Measurements from ENCODE around the gene RIN3.

RIN3 gene

DNA sequence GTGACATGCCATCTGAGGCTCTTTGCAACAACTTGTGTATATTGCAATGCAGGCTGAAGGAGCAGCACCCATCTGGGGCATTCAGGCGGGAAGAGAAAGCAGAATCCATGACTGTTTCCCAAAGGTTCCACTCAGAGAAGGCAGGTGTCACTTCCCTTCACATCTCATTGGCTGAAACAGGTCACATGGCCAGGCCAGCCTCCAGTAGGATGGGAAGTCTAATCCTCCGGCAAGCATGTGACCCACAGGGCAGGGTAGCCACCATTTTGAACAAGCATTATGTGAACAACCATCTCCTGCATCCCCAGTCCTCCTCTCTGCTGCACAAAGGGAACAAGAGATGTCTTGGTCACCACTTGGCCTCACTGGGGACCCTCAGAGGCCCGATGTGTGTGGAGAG lies 70.6 kb downstream of the RIN3 start:
- Histone ChIP-seq H3K4me1 (ENCODE audit: control insufficient read depth, insufficient read depth, low read length) (no peaks in the 10 kb centered on the region), H3K4me3 (ENCODE audit: low read depth, low read length) (no peak overlapping the region)

DNA sequence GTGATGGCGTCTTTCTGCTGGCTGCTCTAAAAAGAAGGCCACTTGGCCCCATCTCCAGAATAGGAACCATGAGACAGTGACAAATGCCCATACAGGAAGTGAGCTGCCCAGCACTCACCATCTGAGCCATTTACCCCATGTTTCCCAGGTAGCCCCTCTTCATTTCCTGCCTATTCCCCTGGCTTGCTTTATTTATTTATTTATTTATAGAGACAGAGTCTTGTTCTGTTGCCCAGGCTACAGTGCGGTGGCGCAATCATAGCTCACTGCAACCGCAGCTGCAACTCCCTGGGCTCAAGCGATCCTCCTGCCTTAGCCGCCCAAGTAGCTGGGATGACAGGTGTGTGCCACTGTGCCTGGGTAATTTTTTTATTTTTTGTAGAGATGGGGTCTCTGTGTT lies 71.2 kb downstream of the RIN3 start:
- no peaks in the 10 kb centered on the region for H3K36me3 ChIP-seq (ENCODE audit: control insufficient read depth, insufficient read depth, low read length)
- no peak overlapping the region for H3K27ac ChIP-seq (ENCODE audit: low read depth, low read length)
- no peak overlapping the region for H3K4me3 ChIP-seq (ENCODE audit: low read depth, low read length)
- no peak overlapping the region for H3K9ac ChIP-seq (ENCODE audit: low read depth, low read length)
- no peaks in the 10 kb centered on the region for H3K4me1 ChIP-seq (ENCODE audit: control insufficient read depth, insufficient read depth, low read length)
- H3K9me3 ChIP-seq (ENCODE audit: control insufficient read depth, insufficient read depth, low read length): no peaks in the 10 kb centered on the region
- no peaks in the 10 kb centered on the region for H3K27me3 ChIP-seq (ENCODE audit: control insufficient read depth, insufficient read depth, low read length)

More for the DNA sequence above, 70.6 kb downstream of the RIN3 start:
- no peaks in the 10 kb centered on the region for H3K27me3 ChIP-seq (ENCODE audit: control insufficient read depth, insufficient read depth, low read length)
- H3K27ac ChIP-seq (ENCODE audit: low read depth, low read length): no peak overlapping the region
- H3K36me3 ChIP-seq (ENCODE audit: control insufficient read depth, insufficient read depth, low read length): no peaks in the 10 kb centered on the region
- no peaks in the 10 kb centered on the region for H3K9me3 ChIP-seq (ENCODE audit: control insufficient read depth, insufficient read depth, low read length)
- H3K9ac ChIP-seq (ENCODE audit: low read depth, low read length): no peak overlapping the region

DNA sequence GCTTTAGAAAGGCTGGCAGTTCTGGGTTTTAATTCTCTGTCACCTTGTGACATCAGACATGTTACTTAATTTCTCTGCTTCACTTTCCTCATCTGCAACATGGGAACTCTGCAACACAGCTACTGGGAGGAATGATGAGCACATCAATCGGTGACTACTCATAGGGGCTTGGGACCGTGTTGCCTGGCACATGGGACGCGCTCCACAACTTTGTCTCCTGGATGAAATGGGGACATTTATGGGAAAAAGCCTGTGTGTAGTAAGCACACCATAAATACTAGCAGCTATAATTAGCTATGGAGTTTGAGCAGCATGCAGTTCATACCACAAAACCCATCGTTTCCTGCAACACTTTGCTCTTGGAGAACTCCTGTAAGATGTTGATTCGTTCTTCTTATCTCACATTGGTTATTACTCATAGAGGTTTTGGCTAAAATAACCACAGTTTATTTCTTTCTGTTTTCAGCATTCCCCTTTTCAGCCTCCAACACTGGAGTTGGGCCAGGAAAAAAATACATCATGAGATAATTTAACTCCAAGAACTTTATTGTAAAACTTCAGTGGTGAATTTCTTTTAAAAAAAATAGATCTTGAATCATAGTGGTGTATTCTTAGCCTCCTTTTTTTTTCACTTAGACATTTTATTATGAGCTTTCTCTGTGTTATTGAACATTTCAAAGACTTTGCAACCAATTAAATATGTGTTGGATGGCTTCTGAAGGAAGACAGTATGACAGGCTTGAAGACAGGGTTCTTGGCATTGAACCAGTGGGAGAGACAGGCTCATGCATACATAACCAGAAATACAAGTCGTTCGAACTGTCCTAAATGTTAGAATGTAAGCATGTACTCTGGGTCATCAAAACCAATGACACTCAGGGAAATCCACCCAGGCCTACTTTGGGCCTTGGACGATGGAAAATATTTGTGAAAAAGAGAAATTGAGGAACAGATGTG lies 72.7 kb downstream of the RIN3 start:
- no peaks in the 10 kb centered on the region for H3K27me3 ChIP-seq (ENCODE audit: control insufficient read depth, insufficient read depth, low read length)
- H3K9ac ChIP-seq (ENCODE audit: low read depth, low read length): no peak overlapping the region
- H3K27ac ChIP-seq (ENCODE audit: low read depth, low read length): no peak overlapping the region
- no peaks in the 10 kb centered on the region for H3K9me3 ChIP-seq (ENCODE audit: control insufficient read depth, insufficient read depth, low read length)
- H3K4me3 ChIP-seq (ENCODE audit: low read depth, low read length): no peak overlapping the region
- H3K4me1 ChIP-seq (ENCODE audit: control insufficient read depth, insufficient read depth, low read length): no peaks in the 10 kb centered on the region
- no peaks in the 10 kb centered on the region for H3K36me3 ChIP-seq (ENCODE audit: control insufficient read depth, insufficient read depth, low read length)

DNA sequence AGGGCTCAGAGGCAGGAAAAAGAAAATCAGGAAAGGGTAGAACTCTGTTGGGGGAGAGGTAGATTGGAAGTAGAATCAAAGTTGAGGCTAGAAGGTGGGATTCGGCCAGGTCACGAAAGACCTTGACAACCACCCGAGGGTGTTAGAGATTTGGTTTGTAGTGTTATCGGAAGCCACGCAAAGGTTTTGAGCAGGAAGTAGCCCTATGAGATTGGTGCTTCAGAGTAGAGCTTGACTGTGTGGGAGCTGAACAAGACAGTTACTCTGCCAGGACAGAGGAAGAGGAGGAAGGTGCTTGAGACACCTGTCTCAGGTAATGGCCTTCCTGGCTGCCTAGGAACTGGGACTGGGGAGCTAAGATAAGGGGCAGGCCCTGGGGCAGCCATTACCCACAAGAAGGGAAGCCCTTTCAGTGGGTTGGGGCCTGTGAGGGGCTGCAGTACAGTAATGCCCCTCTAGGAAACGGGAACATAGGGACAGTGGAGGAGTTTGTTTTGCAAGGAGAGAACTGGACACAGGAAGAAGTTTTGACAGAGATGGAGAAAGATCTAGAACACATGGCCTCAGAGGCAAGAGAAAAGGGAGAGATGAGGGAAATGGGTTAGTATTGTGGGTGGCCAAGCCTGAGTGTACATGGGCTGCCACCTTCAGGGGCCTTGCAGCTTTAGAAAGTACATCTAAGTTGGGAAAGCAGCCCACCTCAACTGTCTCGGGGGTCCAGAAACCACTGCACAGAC lies 73.5 kb downstream of the RIN3 start:
- Histone ChIP-seq H3K27ac (ENCODE audit: low read depth, low read length) (no peak overlapping the region), H3K9ac (ENCODE audit: low read depth, low read length) (no peak overlapping the region), H3K4me1 (ENCODE audit: control insufficient read depth, insufficient read depth, low read length) (no peaks in the 10 kb centered on the region)

DNA sequence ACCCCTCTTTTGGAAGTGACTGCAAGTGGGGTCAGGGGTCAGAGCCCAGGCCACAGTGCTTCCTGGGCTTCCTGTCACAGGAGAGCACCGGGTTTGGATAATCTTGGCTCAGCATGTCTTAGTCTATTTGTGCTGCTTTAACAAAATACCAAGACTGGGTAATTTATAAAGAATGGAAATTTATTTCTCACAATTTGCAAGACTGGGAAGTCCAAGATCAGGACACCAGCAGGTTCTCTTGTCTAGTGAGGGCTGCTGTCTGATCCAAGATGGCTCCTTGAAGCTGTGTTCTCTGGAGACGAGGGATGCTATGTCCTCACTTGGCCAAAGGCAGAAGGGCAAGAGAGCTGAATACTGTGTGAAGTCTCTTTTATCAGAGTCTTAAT lies 74.1 kb downstream of the RIN3 start:
- H3K36me3 ChIP-seq (ENCODE audit: control insufficient read depth, insufficient read depth, low read length): no peaks in the 10 kb centered on the region
- no peaks in the 10 kb centered on the region for H3K4me1 ChIP-seq (ENCODE audit: control insufficient read depth, insufficient read depth, low read length)
- H3K4me3 ChIP-seq (ENCODE audit: low read depth, low read length): no peak overlapping the region
- H3K27me3 ChIP-seq (ENCODE audit: control insufficient read depth, insufficient read depth, low read length): no peaks in the 10 kb centered on the region
- no peak overlapping the region for H3K27ac ChIP-seq (ENCODE audit: low read depth, low read length)
- no peaks in the 10 kb centered on the region for H3K9me3 ChIP-seq (ENCODE audit: control insufficient read depth, insufficient read depth, low read length)
- H3K9ac ChIP-seq (ENCODE audit: low read depth, low read length): no peak overlapping the region

More for the DNA sequence above, 73.5 kb downstream of the RIN3 start:
- H3K27me3 ChIP-seq (ENCODE audit: control insufficient read depth, insufficient read depth, low read length): no peaks in the 10 kb centered on the region
- no peaks in the 10 kb centered on the region for H3K36me3 ChIP-seq (ENCODE audit: control insufficient read depth, insufficient read depth, low read length)
- H3K4me3 ChIP-seq (ENCODE audit: low read depth, low read length): no peak overlapping the region
- H3K9me3 ChIP-seq (ENCODE audit: control insufficient read depth, insufficient read depth, low read length): no peaks in the 10 kb centered on the region

DNA sequence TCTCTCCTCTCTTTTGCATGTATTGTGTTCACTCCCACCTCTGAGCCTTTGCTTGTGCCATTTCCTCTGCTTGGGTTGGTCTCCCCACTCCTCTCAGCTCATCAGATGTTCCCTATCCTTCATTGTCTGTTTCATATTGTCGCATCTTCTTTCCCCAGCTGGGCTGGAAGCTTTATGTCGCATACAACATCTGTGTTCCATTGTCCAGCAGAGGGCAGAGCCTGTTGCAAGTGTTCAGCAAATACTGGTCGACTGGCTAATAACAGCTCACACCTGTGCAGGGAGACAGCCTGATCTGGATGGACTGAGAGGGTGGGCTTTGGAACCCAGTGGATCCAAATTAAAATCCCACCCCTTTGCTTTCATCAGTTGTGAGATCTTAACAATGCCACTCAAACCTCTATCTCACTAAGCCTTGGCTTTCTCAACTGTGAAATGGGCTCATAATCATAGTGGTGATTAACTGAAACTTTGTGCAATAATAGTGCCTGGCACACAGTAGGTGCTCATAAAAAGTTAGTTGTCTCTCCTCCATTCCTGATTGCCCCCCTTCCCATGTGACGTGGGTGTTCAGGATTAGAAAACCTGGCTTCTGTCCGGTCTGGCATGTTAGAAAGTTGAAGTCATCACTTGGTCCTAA lies 75.8 kb downstream of the RIN3 start:
- no peak overlapping the region for H3K9ac ChIP-seq (ENCODE audit: low read depth, low read length)
- no peaks in the 10 kb centered on the region for H3K4me1 ChIP-seq (ENCODE audit: control insufficient read depth, insufficient read depth, low read length)
- no peak overlapping the region for H3K4me3 ChIP-seq (ENCODE audit: low read depth, low read length)
- H3K9me3 ChIP-seq (ENCODE audit: control insufficient read depth, insufficient read depth, low read length): no peaks in the 10 kb centered on the region
- H3K27me3 ChIP-seq (ENCODE audit: control insufficient read depth, insufficient read depth, low read length): no peaks in the 10 kb centered on the region
- H3K36me3 ChIP-seq (ENCODE audit: control insufficient read depth, insufficient read depth, low read length): no peaks in the 10 kb centered on the region
- no peak overlapping the region for H3K27ac ChIP-seq (ENCODE audit: low read depth, low read length)

DNA sequence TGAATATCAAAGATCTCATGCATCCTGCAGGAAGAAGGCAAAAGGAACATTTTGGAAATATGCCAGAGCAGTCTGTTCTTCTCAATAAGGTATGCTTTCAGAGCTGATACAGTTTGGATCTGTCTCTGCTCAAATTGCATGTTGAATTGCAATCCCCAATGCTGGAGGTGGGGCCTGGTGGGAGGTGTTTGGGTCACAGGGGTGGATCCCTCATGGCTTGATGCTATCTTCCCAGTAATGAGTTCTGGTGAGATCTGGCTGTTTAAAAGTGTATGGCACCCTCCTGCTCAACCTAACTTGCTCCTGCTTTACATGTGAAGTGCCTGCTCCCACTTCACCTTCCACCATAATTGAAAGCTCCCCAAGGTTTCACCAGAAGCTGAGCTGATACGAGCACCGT lies 76.6 kb downstream of the RIN3 start:
- no peaks in the 10 kb centered on the region for H3K9me3 ChIP-seq (ENCODE audit: control insufficient read depth, insufficient read depth, low read length)

DNA sequence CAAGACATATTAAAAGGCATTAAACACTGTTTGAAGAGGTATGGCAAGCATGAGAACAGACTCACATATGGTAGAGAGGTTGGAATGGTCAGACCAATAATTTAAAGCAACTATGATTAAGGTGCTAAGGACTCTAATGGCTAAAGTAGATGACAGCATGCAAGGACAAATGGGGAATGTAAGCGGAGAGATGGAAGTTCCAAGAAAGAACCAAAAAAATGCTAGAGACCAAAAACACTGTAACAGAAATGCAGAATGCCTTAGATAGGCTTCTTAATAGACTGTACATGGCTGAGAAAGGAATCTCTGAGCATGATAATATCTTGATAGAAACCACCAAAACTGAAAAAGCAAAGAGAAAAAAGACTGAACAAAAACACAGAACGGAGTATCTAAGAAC lies 77.4 kb downstream of the RIN3 start:
- no peak overlapping the region for H3K9ac ChIP-seq (ENCODE audit: low read depth, low read length)
- H3K4me1 ChIP-seq (ENCODE audit: control insufficient read depth, insufficient read depth, low read length): no peaks in the 10 kb centered on the region
- no peak overlapping the region for H3K27ac ChIP-seq (ENCODE audit: low read depth, low read length)
- no peaks in the 10 kb centered on the region for H3K27me3 ChIP-seq (ENCODE audit: control insufficient read depth, insufficient read depth, low read length)
- H3K36me3 ChIP-seq (ENCODE audit: control insufficient read depth, insufficient read depth, low read length): no peaks in the 10 kb centered on the region
- H3K4me3 ChIP-seq (ENCODE audit: low read depth, low read length): no peak overlapping the region
- H3K9me3 ChIP-seq (ENCODE audit: control insufficient read depth, insufficient read depth, low read length): no peaks in the 10 kb centered on the region

More for the DNA sequence above, 76.6 kb downstream of the RIN3 start:
- H3K36me3 ChIP-seq (ENCODE audit: control insufficient read depth, insufficient read depth, low read length): no peaks in the 10 kb centered on the region
- no peaks in the 10 kb centered on the region for H3K4me1 ChIP-seq (ENCODE audit: control insufficient read depth, insufficient read depth, low read length)
- no peak overlapping the region for H3K9ac ChIP-seq (ENCODE audit: low read depth, low read length)
- H3K27ac ChIP-seq (ENCODE audit: low read depth, low read length): no peak overlapping the region
- no peak overlapping the region for H3K4me3 ChIP-seq (ENCODE audit: low read depth, low read length)
- H3K27me3 ChIP-seq (ENCODE audit: control insufficient read depth, insufficient read depth, low read length): no peaks in the 10 kb centered on the region

DNA sequence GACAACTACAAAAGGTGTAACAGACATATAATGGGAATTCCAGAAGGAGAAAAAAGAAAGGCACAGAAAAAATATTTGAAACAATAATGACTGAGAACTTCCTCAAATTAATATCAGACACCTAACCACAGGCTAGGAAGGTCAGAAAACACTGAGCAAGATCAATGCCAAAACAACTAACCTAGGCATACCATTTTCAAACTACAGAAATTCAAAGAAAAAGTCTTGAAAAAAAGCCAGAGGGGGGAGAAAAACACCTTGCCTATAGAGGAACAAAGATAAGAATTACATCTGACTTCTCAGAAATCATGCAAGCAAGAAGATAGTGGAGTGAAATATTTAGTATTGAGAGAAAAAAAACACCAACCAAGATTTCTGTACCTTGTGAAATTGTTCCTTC lies 77.8 kb downstream of the RIN3 start:
- Histone ChIP-seq H3K4me3 (ENCODE audit: low read depth, low read length) (no peak overlapping the region), H3K9me3 (ENCODE audit: control insufficient read depth, insufficient read depth, low read length) (no peaks in the 10 kb centered on the region), H3K4me1 (ENCODE audit: control insufficient read depth, insufficient read depth, low read length) (no peaks in the 10 kb centered on the region), H3K27me3 (ENCODE audit: control insufficient read depth, insufficient read depth, low read length) (no peaks in the 10 kb centered on the region), H3K36me3 (ENCODE audit: control insufficient read depth, insufficient read depth, low read length) (no peaks in the 10 kb centered on the region), H3K9ac (ENCODE audit: low read depth, low read length) (no peak overlapping the region), H3K27ac (ENCODE audit: low read depth, low read length) (no peak overlapping the region)

DNA sequence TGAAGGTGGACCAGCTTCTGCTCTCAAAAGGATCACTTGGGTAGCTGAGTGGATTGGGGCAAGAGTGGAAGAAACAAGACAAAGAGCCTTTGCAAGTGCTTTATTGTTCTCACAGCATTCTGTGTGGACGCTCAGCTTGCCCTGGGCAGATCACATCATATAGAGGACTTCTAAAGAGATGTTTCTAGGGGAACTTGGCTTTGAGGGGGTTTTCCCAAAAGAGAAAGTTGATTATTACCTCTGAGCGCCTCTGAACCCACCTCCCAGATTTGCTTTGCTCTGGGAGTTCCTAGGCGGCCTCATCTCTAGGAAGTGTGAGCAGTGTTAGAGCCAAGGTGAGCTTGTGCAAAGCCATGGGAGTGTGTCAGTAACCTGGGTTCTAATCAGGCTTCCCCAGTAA lies 81.7 kb downstream of the RIN3 start:
- Histone ChIP-seq H3K4me3 (ENCODE audit: low read depth, low read length) (no peak overlapping the region), H3K9me3 (ENCODE audit: control insufficient read depth, insufficient read depth, low read length) (no peaks in the 10 kb centered on the region), H3K27ac (ENCODE audit: low read depth, low read length) (no peak overlapping the region), H3K36me3 (ENCODE audit: control insufficient read depth, insufficient read depth, low read length) (no peaks in the 10 kb centered on the region), H3K9ac (ENCODE audit: low read depth, low read length) (no peak overlapping the region), H3K27me3 (ENCODE audit: control insufficient read depth, insufficient read depth, low read length) (no peaks in the 10 kb centered on the region), H3K4me1 (ENCODE audit: control insufficient read depth, insufficient read depth, low read length) (no peaks in the 10 kb centered on the region)
